K562 (cell line): ENCODE measurements around the gene C9orf50. TPM values are rescaled to one million over a fixed set of nuclear protein-coding genes. Genes with fewer than 3 reads are reported as not detected.
A peak's percentile ranks its signal among the peaks of the same experiment; 100 is the strongest.

Experiments
- BCOR ChIP-seq: fragments of 450-650 bp; IDR thresholded peaks from 2 replicates; pipeline ENCODE4 v1.6.1; 2016
- CCNT2 ChIP-seq: IDR thresholded peaks from 2 replicates; pipeline ENCODE4 v1.6.1; 2011; ENCODE audit warnings: borderline replicate concordance, low read depth, mild to moderate bottlenecking, moderate library complexity, mixed read lengths, low read length; ENCODE audit not compliant: insufficient read length; ENCODE audit errors: extremely low read depth
- DACH1 ChIP-seq: fragments of 450-650 bp; IDR thresholded peaks from 2 replicates; pipeline ENCODE4 v1.6.1; 2018; ENCODE audit not compliant: partially characterized antibody
- EZH2 ChIP-seq: IDR thresholded peaks from 2 replicates; pipeline ENCODE4 v1.6.1; 2012; ENCODE audit warnings: low read depth, mild to moderate bottlenecking, inconsistent platforms, low read length, borderline replicate concordance
- FOXK1 ChIP-seq: sonication (generic); formaldehyde crosslinking; IDR thresholded peaks from 2 replicates; pipeline ENCODE4 v1.8.0; 2022; ENCODE audit warnings: missing genetic modification reagents, mild to moderate bottlenecking, borderline replicate concordance
- HDAC2 ChIP-seq: fragments of 450-650 bp; IDR thresholded peaks from 2 replicates; pipeline ENCODE4 v1.6.1; 2016; ENCODE audit warnings: mild to moderate bottlenecking
- JUNB ChIP-seq: fragments of 450-650 bp; formaldehyde crosslinking; conservative IDR thresholded peaks from 2 replicates; pipeline ENCODE4 v1.4.0; 2020; ENCODE audit warnings: mild to moderate bottlenecking
- MAFG ChIP-seq: fragments of 450-650 bp; conservative IDR thresholded peaks from 2 replicates; pipeline ENCODE4 v1.6.1; 2016; ENCODE audit warnings: missing genetic modification characterization, missing compliant biosample characterization
- RBM34 ChIP-seq: fragments of 200-400 bp; formaldehyde crosslinking; IDR thresholded peaks from 2 replicates; pipeline ENCODE4 v1.6.1; 2018; ENCODE audit warnings: low read length, borderline replicate concordance; ENCODE audit not compliant: insufficient read depth
- RFX7 ChIP-seq: fragments of 250-450 bp; sonication (Bioruptor Pico); IDR thresholded peaks from 2 replicates; pipeline ENCODE4 v1.5.1; 2021; ENCODE audit warnings: mild to moderate bottlenecking
- SAP30 ChIP-seq: fragments of 200-600 bp; sonication (generic); IDR thresholded peaks from 2 replicates; pipeline ENCODE4 v1.6.1; 2012; ENCODE audit warnings: borderline replicate concordance, low read depth, mild to moderate bottlenecking, moderate library complexity, low read length, control low read depth, inconsistent platforms; ENCODE audit not compliant: insufficient read depth, poor library complexity, severe bottlenecking
- SIN3A ChIP-seq, 2 experiments: fragments of 150-350 bp in 1 of 2; IDR thresholded peaks; 2 replicates each; pipeline ENCODE4 v1.6.1; 2011 to 2016; ENCODE audit warnings: borderline replicate concordance in 2 of 2, low read depth in 2 of 2, low read length in 2 of 2, mild to moderate bottlenecking in 2 of 2, moderate library complexity in 2 of 2; ENCODE audit not compliant: control insufficient read depth in 1 of 2
- SMAD1 ChIP-seq: fragments of 150-350 bp; IDR thresholded peaks from 2 replicates; pipeline ENCODE4 v1.6.1; 2014; ENCODE audit warnings: low read length, low read depth; ENCODE audit not compliant: partially characterized antibody
- SP1 ChIP-seq: sonication (generic); formaldehyde crosslinking; IDR thresholded peaks from 2 replicates; pipeline ENCODE4 v1.8.1; 2022; ENCODE audit warnings: mild to moderate bottlenecking, missing genetic modification reagents
- TARDBP ChIP-seq: fragments of 450-650 bp; IDR thresholded peaks from 2 replicates; pipeline ENCODE4 v1.6.1; 2016
- TGIF2 ChIP-seq: sonication (generic); formaldehyde crosslinking; IDR thresholded peaks from 2 replicates; pipeline ENCODE4 v1.8.1; 2022; ENCODE audit warnings: mild to moderate bottlenecking, missing genetic modification reagents, moderate library complexity
- ZBTB1 ChIP-seq: sonication (generic); formaldehyde crosslinking; IDR thresholded peaks from 2 replicates; pipeline ENCODE4 v1.8.1; 2023; ENCODE audit warnings: missing genetic modification reagents, low read depth, mild to moderate bottlenecking, borderline replicate concordance
- ZNF124 ChIP-seq: sonication (generic); formaldehyde crosslinking; IDR thresholded peaks from 2 replicates; pipeline ENCODE4 v1.8.1; 2022; ENCODE audit warnings: missing genetic modification reagents
- polyA plus RNA-seq, 8 experiments: library from polyadenylated mRNA; depleted of rRNA in 4 of 8; stranded (reverse) in 5 of 8; unstranded in 3 of 8; fragments of >200 nt; fragmentation: Nextera tagmentation in 2 of 8; fragmentation: Illumina TruSeq in 1 of 8; extraction: Ambion mirVana in 2 of 8; extraction: Trizol in 1 of 8; gene quantifications; 2 replicates each; pipeline versions ENCODE4 v1.2.1 to v1.2.3, GENCODE V29; 2011 to 2014; ENCODE audit warnings: inconsistent platforms in 1 of 8, missing spikeins in 1 of 8
- total RNA-seq, 7 experiments: library from RNA; depleted of rRNA in 6 of 7; stranded (reverse); fragments of >200 nt in 6 of 7; fragmentation: Illumina TruSeq in 2 of 7; extraction: Trizol in 2 of 7; gene quantifications; 2 replicates each; pipeline versions ENCODE4 v1.2.1 to v1.2.3, GENCODE V29; 2011 to 2021; ENCODE audit warnings: low replicate concordance in 1 of 7
- TF ChIP-seq, protein P1 (sequence below), 2 experiments: fragments of 250-450 bp in 1 of 2; fragments of 450-650 bp in 1 of 2; sonication (Bioruptor Pico) in 1 of 2; IDR thresholded peaks; 2 replicates each; pipeline versions ENCODE4 v1.6.1 to v1.8.0; 2016 to 2021; ENCODE audit warnings: mild to moderate bottlenecking in 2 of 2, moderate library complexity in 2 of 2, missing compliant biosample characterization in 1 of 2, missing genetic modification characterization in 1 of 2
- TF ChIP-seq, protein P2 (sequence below), 2 experiments: IDR thresholded peaks in 1 of 2; conservative IDR thresholded peaks in 1 of 2; 2 replicates each; pipeline ENCODE4 v1.6.1; 2016; ENCODE audit warnings: low read depth in 2 of 2, mild to moderate bottlenecking in 1 of 2, missing compliant biosample characterization in 1 of 2, missing genetic modification characterization in 1 of 2, moderate library complexity in 1 of 2
- TF ChIP-seq, protein P3 (sequence below): fragments of 450-650 bp; IDR thresholded peaks from 2 replicates; pipeline ENCODE4 v1.6.1; 2016; ENCODE audit warnings: missing biosample characterization, missing genetic modification characterization
- TF ChIP-seq, protein P4 (sequence below): fragments of 250-450 bp; sonication (Bioruptor Pico); IDR thresholded peaks from 2 replicates; pipeline ENCODE4 v1.5.0; 2021

Gene C9orf50
- total and polyA plus RNA-seq, 9 of the 15 experiments (the other 6 are each of a cell fraction or from before 2014, with no cell fraction given): not detected

DNA sequence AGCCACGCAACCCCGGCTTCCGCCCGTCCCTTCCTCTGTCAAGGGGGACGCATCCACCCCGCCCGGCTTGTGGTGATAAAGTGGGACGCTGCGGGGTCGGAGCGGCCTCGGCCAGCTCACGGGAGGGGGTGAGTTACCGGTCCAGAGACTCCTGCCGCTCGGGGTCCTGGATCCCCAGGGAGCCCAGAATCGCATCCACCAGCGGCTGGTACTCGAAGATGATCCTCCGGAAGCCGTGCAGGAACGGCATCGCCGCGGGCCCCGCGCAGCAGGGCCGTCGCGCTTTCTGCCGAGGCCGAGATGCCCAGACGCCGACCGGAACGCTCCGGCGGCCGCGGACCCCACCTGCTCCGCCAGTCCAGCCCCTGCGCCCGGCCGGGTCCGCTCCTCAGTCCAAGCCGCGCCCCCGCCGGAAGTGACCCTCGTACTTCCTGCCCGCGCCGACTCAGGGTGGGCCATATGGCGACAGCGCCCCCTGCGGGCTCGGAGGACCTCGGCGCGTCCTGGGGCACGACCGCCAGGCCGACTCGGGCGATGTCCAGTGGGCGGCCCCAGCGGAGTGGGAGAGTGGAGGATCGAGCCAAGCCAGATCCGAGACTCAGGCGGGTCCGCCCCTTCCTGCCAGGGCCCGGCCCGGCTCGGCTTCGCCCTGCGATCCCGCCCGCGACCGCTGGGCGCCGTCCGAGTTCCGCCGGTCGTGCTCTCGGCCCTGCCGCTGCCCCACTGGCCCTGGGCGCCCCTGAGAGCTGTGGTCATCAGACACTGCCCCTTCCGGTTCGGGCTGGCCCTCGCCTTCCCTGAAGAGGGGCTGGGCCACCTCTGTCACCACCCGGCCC, 21.1 kb upstream of the C9orf50 start, which contains the start of gene ASB6 (continued):
- TF ChIP-seq RBM34: no peak
- TF ChIP-seq MAFG: no peak
- TF ChIP-seq TARDBP: peak; percentile 88
- TF ChIP-seq JUNB (CRISPR knock-in tag): no peak
- TF ChIP-seq DACH1: peak; percentile 62
- TF ChIP-seq SAP30: peak; percentile 77
- TF ChIP-seq, protein P1, sequence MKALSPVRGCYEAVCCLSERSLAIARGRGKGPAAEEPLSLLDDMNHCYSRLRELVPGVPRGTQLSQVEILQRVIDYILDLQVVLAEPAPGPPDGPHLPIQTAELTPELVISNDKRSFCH (CRISPR knock-in tag; IDR thresholded peaks at IDR 0.05): no peak
- TF ChIP-seq, protein P1 (tag; IDR thresholded peaks at IDR 0.05): no peak; the same call in 1 of the 2 replicates
- peak; percentile 99 for TF ChIP-seq SP1 (CRISPR knock-in tag)
- TF ChIP-seq, protein P2, sequence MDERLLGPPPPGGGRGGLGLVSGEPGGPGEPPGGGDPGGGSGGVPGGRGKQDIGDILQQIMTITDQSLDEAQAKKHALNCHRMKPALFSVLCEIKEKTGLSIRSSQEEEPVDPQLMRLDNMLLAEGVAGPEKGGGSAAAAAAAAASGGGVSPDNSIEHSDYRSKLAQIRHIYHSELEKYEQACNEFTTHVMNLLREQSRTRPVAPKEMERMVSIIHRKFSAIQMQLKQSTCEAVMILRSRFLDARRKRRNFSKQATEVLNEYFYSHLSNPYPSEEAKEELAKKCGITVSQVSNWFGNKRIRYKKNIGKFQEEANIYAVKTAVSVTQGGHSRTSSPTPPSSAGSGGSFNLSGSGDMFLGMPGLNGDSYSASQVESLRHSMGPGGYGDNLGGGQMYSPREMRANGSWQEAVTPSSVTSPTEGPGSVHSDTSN (CRISPR knock-in tag; IDR thresholded peaks at IDR 0.05; ENCODE audit: low read depth): no peak
- TF ChIP-seq, protein P2 (tag; conservative IDR thresholded peaks at IDR 0.05; ENCODE audit: low read depth): no peak
- peak; percentile 68; the same call in 1 of the 2 replicates for TF ChIP-seq ZBTB1 (CRISPR knock-in tag)
- peak; percentile 85; the same call in 1 of the 2 replicates for TF ChIP-seq TGIF2 (CRISPR knock-in tag)
- TF ChIP-seq SIN3A (IDR thresholded peaks at IDR 0.05; ENCODE audit: borderline replicate concordance in 2 of 2, control insufficient read depth in 1 of 2, low read depth in 2 of 2, low read length in 2 of 2): peak; percentile 80 to 83; a peak in 2 of 4 replicates
- TF ChIP-seq EZH2: no peak
- no peak for TF ChIP-seq ZNF124
- no peak for TF ChIP-seq SMAD1
- TF ChIP-seq BCOR: 0 out of 2 replicates have a peak, but pooled peaks have one; percentile 21
- no peak for TF ChIP-seq FOXK1 (CRISPR knock-in tag)
- no peak for TF ChIP-seq HDAC2
- TF ChIP-seq, protein P3, sequence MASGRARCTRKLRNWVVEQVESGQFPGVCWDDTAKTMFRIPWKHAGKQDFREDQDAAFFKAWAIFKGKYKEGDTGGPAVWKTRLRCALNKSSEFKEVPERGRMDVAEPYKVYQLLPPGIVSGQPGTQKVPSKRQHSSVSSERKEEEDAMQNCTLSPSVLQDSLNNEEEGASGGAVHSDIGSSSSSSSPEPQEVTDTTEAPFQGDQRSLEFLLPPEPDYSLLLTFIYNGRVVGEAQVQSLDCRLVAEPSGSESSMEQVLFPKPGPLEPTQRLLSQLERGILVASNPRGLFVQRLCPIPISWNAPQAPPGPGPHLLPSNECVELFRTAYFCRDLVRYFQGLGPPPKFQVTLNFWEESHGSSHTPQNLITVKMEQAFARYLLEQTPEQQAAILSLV (tag): no peak
- TF ChIP-seq, protein P4, sequence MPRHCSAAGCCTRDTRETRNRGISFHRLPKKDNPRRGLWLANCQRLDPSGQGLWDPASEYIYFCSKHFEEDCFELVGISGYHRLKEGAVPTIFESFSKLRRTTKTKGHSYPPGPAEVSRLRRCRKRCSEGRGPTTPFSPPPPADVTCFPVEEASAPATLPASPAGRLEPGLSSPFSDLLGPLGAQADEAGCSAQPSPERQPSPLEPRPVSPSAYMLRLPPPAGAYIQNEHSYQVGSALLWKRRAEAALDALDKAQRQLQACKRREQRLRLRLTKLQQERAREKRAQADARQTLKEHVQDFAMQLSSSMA (CRISPR knock-in tag): no peak
- TF ChIP-seq RFX7 (CRISPR knock-in tag): no peak
- peak; percentile 96 for TF ChIP-seq CCNT2
